ENCODE measurements around the gene MCF2L. TPM values are rescaled to one million over a fixed set of nuclear protein-coding genes. Genes with fewer than 3 reads are reported as not detected.
A peak's percentile ranks its signal among the peaks of the same experiment; 100 is the strongest.

Gene MCF2L
- total and polyA plus RNA-seq, 7 donors = 9.1 to 40.5 (median 20.3) TPM

DNA sequence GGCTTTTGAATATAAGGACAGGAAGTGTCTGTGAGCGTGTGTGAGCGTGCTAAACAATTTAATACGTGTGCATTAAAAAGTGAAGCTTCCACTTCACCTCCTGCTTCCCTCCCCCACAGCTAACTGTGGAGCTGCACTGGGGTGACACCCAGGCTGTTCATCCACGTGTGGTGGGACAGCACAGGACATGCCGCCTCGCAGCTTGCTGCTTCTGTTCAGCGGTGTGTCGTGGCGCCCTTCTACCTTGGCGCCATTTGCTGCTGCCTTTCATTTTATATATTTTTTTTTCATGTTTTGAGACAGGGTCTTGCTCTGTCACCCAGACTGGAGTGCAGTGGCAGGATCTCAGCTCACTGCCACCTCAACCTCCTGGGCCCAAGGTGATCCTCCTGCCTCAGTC is 63.3 kb downstream of the MCF2L start:
- Histone ChIP-seq H3K4me1 (peaks cover 5% of the 10 kb centered on the region), H3K4me3 (no peak overlapping the region), H3K9me3 (no peaks in the 10 kb centered on the region), H3K27me3 (ENCODE audit: insufficient read depth in 3 of 3, low read length in 2 of 3) (no peaks in the 10 kb centered on the region), H3K36me3 (ENCODE audit: insufficient read depth in 1 of 2, low read depth in 1 of 2) (no peaks in the 10 kb centered on the region), H3K27ac (no peak overlapping the region)
- TF ChIP-seq, protein P1, sequence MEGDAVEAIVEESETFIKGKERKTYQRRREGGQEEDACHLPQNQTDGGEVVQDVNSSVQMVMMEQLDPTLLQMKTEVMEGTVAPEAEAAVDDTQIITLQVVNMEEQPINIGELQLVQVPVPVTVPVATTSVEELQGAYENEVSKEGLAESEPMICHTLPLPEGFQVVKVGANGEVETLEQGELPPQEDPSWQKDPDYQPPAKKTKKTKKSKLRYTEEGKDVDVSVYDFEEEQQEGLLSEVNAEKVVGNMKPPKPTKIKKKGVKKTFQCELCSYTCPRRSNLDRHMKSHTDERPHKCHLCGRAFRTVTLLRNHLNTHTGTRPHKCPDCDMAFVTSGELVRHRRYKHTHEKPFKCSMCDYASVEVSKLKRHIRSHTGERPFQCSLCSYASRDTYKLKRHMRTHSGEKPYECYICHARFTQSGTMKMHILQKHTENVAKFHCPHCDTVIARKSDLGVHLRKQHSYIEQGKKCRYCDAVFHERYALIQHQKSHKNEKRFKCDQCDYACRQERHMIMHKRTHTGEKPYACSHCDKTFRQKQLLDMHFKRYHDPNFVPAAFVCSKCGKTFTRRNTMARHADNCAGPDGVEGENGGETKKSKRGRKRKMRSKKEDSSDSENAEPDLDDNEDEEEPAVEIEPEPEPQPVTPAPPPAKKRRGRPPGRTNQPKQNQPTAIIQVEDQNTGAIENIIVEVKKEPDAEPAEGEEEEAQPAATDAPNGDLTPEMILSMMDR (IDR thresholded peaks at IDR 0.05) = no peak
- intact Hi-C loops (cut with DNase I) = loop anchor here in 1 of 2 donors (5.0 to 10.0 kb wide), 3 partner anchors 50 to 363 kb away; partner anchors contain the start of genes CUL4A and PCID2
- WGBS, 3 donors = 85 to 87% (median 87%) methylated on average over 10 of the region's 10 CpGs
- no peak for ATAC-seq
- DNase-seq = no peak

DNA sequence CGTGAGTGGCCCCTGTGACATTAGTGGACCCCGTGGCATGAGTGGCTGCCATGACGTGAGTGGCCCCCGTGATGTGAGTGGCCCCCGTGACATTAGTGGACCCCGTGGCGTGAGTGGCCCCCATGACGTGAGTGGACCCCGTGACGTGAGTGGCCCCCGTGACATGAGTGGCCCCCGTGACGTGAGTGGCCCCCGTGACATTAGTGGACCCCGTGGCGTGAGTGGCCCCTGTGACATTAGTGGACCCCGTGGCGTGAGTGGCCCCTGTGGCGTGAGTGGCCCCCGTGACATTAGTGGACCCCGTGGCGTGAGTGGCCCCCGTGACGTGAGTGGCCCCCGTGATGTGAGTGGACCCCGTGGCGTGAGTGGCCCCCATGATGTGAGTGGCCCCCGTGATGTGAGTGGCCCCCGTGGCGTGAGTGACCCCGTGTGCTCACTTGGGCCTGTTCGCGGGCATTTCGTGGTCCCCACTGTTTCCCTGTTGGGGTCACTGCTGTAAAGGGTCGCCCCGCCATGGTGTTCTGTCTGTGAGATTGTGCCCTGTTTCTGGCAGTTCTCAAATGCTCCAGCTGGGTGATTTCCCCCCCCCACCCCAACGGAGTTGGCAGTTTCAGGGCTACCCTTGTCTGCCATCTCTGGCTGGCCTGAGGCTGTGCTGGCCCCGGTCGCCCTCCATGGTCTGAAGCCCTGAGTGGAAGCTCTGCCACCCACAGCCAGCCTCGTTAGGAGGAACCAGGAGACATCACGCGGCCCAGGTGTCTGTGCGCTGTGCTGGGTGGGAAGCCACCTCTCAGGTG is 64.2 kb downstream of the MCF2L start:
- Histone ChIP-seq H3K4me3 (no peak overlapping the region), H3K27me3 (ENCODE audit: insufficient read depth in 3 of 3, low read length in 2 of 3) (no peaks in the 10 kb centered on the region), H3K4me1 (peaks cover 5% of the 10 kb centered on the region), H3K27ac (no peak overlapping the region), H3K9me3 (no peaks in the 10 kb centered on the region), H3K36me3 (ENCODE audit: insufficient read depth in 1 of 2, low read depth in 1 of 2) (no peaks in the 10 kb centered on the region)
- TF ChIP-seq, protein P1 (IDR thresholded peaks at IDR 0.05) = no peak
- DNase-seq = no peak
- intact Hi-C loops (cut with DNase I) = loop anchor here in 1 of 2 donors (5.0 to 10.0 kb wide), 3 partner anchors 49 to 362 kb away; partner anchors contain the start of genes CUL4A and PCID2
- WGBS, 3 donors = 87 to 93% (median 89%) methylated on average over 36 to 43 of the region's 43 CpGs
- no peak for ATAC-seq

GRCh38 chr13:113034451-113035212 is 65.6 kb downstream of the MCF2L start:
- intact Hi-C loops (cut with DNase I) = loop anchor here in 1 of 2 donors (5.0 to 10.0 kb wide), 4 partner anchors 48 to 360 kb away; partner anchors contain the start of genes CUL4A and PCID2
- H3K4me3 ChIP-seq = peak overlapping the region; percentile 11
- 58 to 64% (median 59%) methylated on average over 35 of the region's 35 CpGs for WGBS, 3 donors
- no peaks in the 10 kb centered on the region for H3K27me3 ChIP-seq (ENCODE audit: insufficient read depth in 3 of 3, low read length in 2 of 3)
- DNase-seq (peak in 1 of 2 donors; percentile 39), ATAC-seq (peak; percentile 74 to 94 (median 79))
- no peaks in the 10 kb centered on the region for H3K9me3 ChIP-seq
- TF ChIP-seq, protein P1 (IDR thresholded peaks at IDR 0.05) = peak; percentile 69
- H3K36me3 ChIP-seq (ENCODE audit: insufficient read depth in 1 of 2, low read depth in 1 of 2) = no peaks in the 10 kb centered on the region
- H3K27ac ChIP-seq = no peak overlapping the region
- peaks cover 5% of the 10 kb centered on the region for H3K4me1 ChIP-seq

DNA sequence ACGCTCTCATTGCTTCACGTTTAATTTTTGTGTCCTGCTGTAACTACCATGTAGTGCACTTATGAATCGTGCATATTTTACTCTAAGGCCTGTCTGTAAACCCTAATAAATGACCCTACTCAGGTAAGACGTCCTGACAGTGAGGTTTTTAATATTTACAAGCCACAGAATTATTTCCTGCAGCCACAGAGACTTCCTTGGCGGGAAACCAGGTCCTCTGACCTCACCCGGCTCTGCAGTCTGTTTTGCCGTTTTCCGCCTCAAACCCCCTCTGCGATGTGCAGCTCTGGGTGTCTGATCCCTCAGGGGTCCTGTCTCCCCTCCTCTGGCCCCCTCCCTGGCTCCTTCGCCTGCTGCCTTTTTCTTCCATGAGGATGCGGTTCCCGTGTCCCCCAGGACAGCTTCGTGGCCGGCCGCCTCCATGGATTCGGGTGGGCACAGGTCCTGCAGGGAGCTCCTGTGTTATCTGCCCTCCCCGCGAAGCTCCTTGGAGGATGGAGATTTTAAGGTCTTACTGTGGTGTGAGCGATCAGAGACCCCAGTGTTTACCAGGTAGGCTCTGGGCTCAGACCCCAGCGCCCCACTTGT is 66.3 kb downstream of the MCF2L start:
- Histone ChIP-seq H3K36me3 (ENCODE audit: insufficient read depth in 1 of 2, low read depth in 1 of 2) (no peaks in the 10 kb centered on the region), H3K27ac (no peak overlapping the region), H3K9me3 (no peaks in the 10 kb centered on the region), H3K4me1 (peaks cover 5% of the 10 kb centered on the region), H3K4me3 (peak overlapping the region; percentile 11), H3K27me3 (ENCODE audit: insufficient read depth in 3 of 3, low read length in 2 of 3) (no peaks in the 10 kb centered on the region)
- TF ChIP-seq, protein P1 (IDR thresholded peaks at IDR 0.05) = no peak
- ATAC-seq = peak in 3 of 4 donors; percentile 8 to 24 (median 16)
- DNase-seq = no peak
- intact Hi-C loops (cut with DNase I) = loop anchor here in 1 of 2 donors (5.0 to 10.0 kb wide), 3 partner anchors 117 to 359 kb away; partner anchors contain the start of genes CUL4A and PCID2
- 43 to 48% (median 46%) methylated on average over 20 of the region's 20 CpGs for WGBS, 3 donors

Data from psoas muscle (tissue), 8 donors.